ENCODE data around the gene C17orf50.

- TF ChIP-seq POLR2AphosphoS5 (IDR thresholded peaks at IDR 0.05; ENCODE audit: low read depth, low read length) = no peak
- TF ChIP-seq TAF1 (IDR thresholded peaks at IDR 0.05; ENCODE audit: borderline replicate concordance, insufficient read depth, low read length) = no peak
- TF ChIP-seq REST (IDR thresholded peaks at IDR 0.05; ENCODE audit: insufficient read depth in 1 of 2, low read depth in 2 of 2, low read length in 2 of 2) = no peak
- TF ChIP-seq SIN3A (IDR thresholded peaks at IDR 0.05; ENCODE audit: borderline replicate concordance, insufficient read depth, low read length) = no peak
Measured at GRCh38 chr17:35780950-35781349, 20.3 kb downstream of the C17orf50 start.
